NOMO-1 (cell line): ENCODE results near the gene CCR5AS.

Source experiments
- DNase-seq, 2 experiments: peaks; one replicate each; lab custom pipeline; 2025; ENCODE audit not compliant: unreplicated experiment in 2 of 2; lab: John Stamatoyannopoulos, UW

CCR5AS gene

GRCh38 chr3:46383211-46383950 lies 23.5 kb downstream of the CCR5AS start:
- DNase-seq, result no peak

- DNase-seq, result no peak
Measured at GRCh38 chr3:46381625-46382024, 25.2 kb downstream of the CCR5AS start.

GRCh38 chr3:46380471-46381221 lies 26.2 kb downstream of the CCR5AS start:
- no peak for DNase-seq

- peak; percentile 46 to 69 for DNase-seq
Measured at GRCh38 chr3:46378426-46378942, 28.4 kb downstream of the CCR5AS start.

- DNase-seq, result no peak
Measured at GRCh38 chr3:46375814-46376213, 31.1 kb downstream of the CCR5AS start.

- DNase-seq, result no peak
Measured at GRCh38 chr3:46375218-46375617, 31.6 kb downstream of the CCR5AS start.

- DNase-seq, result no peak
Measured at GRCh38 chr3:46374755-46375154, 32.1 kb downstream of the CCR5AS start.

- DNase-seq, result peak; percentile 41 to 69
Measured at GRCh38 chr3:46372492-46373359, 34.1 kb downstream of the CCR5AS start.

GRCh38 chr3:46371519-46372340 lies 35.1 kb downstream of the CCR5AS start:
- DNase-seq, result no peak

GRCh38 chr3:46370839-46371518 lies 35.9 kb downstream of the CCR5AS start, which contains the start of gene CCR5:
TSS of gene CCR5 (plus strand) at chr3:46370946. CDS start at chr3:46372903, 1,957 bp downstream.
- DNase-seq, result peak in 1 of 2 experiments; percentile 56

- no peak for DNase-seq
Measured at GRCh38 chr3:46369675-46370132, 37.2 kb downstream of the CCR5AS start.

- no peak for DNase-seq
Measured at GRCh38 chr3:46369151-46369550, 37.7 kb downstream of the CCR5AS start.

- DNase-seq, result peak; percentile 93 to 97
Measured at GRCh38 chr3:46368569-46368968, 38.3 kb downstream of the CCR5AS start.

GRCh38 chr3:46367811-46368210 lies 39.1 kb downstream of the CCR5AS start:
- no peak for DNase-seq

- no peak for DNase-seq
Measured at GRCh38 chr3:46365737-46366524, 40.9 kb downstream of the CCR5AS start.

GRCh38 chr3:46365041-46365440 lies 41.8 kb downstream of the CCR5AS start:
- peak in 1 of 2 experiments; percentile 23 for DNase-seq

GRCh38 chr3:46361408-46362283 lies 45.2 kb downstream of the CCR5AS start:
- DNase-seq, result peak; percentile 85 to 95
